ENCODE measurements around the gene IGFBP6.

IGFBP6 gene

DNA sequence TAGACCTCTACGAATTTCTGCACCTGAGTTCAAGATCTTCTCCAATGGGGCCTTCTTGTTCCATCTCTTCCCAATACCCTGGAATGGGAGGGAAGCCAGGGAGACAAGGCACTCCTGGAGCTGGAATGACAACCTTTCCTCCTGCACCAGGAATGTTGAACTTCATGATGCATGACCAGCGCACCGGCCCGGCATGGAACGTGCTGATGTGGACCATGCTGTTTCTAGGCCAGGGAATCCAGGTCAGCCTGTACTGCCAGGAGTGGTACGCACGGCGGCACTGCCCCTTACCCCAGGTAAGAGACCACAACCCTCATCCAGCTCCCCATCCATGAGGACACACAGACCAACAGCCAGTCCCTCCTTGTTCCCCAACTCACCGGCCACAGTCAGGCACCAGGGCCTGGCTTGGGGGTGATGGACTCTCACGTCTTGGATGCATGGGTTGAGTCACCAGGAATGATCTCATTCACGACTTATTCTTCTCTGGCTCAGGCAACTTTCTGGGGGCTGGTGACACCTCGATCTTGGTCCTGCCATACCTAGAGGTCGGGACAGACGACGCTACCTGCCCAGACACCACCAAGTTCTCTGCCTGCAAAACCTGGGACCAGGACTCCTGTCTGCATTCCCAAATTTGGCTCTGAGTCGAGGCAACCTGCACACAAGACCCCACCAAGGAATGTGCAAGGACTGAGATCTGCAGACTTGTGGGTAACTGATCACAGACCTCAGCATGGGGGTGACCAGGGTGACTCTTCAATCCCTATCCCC is 26.3 kb downstream of the IGFBP6 start:
- Histone ChIP-seq H3K36me3 (no peaks in the 10 kb centered on the region), H3K27ac (no peak overlapping the region), H3K4me1 (no peaks in the 10 kb centered on the region), H3K9me3 (no peaks in the 10 kb centered on the region), H3K4me3 (no peak overlapping the region), H3K27me3 (no peaks in the 10 kb centered on the region)
- intact Hi-C loops (cut with DNase I; ENCODE audit: low total_unique reads): no loop called here
- TF ChIP-seq, protein P1, sequence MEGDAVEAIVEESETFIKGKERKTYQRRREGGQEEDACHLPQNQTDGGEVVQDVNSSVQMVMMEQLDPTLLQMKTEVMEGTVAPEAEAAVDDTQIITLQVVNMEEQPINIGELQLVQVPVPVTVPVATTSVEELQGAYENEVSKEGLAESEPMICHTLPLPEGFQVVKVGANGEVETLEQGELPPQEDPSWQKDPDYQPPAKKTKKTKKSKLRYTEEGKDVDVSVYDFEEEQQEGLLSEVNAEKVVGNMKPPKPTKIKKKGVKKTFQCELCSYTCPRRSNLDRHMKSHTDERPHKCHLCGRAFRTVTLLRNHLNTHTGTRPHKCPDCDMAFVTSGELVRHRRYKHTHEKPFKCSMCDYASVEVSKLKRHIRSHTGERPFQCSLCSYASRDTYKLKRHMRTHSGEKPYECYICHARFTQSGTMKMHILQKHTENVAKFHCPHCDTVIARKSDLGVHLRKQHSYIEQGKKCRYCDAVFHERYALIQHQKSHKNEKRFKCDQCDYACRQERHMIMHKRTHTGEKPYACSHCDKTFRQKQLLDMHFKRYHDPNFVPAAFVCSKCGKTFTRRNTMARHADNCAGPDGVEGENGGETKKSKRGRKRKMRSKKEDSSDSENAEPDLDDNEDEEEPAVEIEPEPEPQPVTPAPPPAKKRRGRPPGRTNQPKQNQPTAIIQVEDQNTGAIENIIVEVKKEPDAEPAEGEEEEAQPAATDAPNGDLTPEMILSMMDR (IDR thresholded peaks at IDR 0.05): no peak
- DNase-seq: no peak

DNA sequence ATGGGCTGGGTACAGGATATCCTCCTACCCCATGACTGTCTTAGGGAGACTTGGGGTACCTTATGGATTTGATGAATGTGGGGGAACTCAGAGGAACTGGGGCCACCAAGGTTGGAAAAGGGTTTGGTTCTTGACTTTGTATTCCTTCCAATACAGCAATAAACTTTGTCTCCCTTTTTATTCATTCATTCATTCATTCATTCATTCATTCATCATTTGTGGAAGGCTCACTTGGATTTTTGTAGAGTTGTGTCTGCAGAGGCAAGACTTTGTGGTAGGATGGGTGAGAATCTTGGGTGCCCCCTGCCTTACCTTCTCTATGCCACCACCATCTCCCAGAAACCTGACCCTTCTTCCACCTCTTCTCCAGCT is 26.9 kb downstream of the IGFBP6 start:
- TF ChIP-seq, protein P1 (IDR thresholded peaks at IDR 0.05): no peak

DNA sequence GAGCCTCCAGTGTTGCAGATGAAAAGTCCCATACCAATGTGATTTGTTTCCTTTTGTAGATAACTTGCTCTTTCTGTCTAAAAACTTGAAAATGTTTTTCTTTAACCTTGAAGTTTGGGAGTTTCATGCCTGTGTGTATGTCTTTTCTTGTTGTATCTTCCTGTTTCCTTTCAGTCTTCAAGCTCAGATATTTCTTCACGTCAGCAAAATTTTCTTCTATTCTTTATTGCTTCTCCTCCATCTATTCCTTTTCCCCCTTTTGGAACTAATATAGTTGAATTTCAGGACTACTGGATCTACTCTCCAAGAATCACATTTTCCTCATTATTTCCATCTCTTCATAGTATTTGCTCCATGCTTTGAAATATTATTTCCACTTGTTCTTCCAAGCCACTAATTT is 29.7 kb downstream of the IGFBP6 start:
- no peak for DNase-seq
- intact Hi-C loops (cut with DNase I; ENCODE audit: low total_unique reads): no loop called here
- Histone ChIP-seq H3K36me3 (no peaks in the 10 kb centered on the region), H3K9me3 (no peaks in the 10 kb centered on the region), H3K27ac (no peak overlapping the region), H3K27me3 (no peaks in the 10 kb centered on the region), H3K4me1 (peaks cover 0 to 5% (median 0%) of the 10 kb centered on the region in 4 donors), H3K4me3 (no peak overlapping the region)
- TF ChIP-seq, protein P1 (IDR thresholded peaks at IDR 0.05): no peak

More for the DNA sequence above, 26.9 kb downstream of the IGFBP6 start:
- Histone ChIP-seq H3K4me1 (no peaks in the 10 kb centered on the region), H3K36me3 (no peaks in the 10 kb centered on the region), H3K9me3 (no peaks in the 10 kb centered on the region), H3K27ac (no peak overlapping the region), H3K27me3 (no peaks in the 10 kb centered on the region), H3K4me3 (no peak overlapping the region)
- no peak for DNase-seq
- intact Hi-C loops (cut with DNase I; ENCODE audit: low total_unique reads): no loop called here

DNA sequence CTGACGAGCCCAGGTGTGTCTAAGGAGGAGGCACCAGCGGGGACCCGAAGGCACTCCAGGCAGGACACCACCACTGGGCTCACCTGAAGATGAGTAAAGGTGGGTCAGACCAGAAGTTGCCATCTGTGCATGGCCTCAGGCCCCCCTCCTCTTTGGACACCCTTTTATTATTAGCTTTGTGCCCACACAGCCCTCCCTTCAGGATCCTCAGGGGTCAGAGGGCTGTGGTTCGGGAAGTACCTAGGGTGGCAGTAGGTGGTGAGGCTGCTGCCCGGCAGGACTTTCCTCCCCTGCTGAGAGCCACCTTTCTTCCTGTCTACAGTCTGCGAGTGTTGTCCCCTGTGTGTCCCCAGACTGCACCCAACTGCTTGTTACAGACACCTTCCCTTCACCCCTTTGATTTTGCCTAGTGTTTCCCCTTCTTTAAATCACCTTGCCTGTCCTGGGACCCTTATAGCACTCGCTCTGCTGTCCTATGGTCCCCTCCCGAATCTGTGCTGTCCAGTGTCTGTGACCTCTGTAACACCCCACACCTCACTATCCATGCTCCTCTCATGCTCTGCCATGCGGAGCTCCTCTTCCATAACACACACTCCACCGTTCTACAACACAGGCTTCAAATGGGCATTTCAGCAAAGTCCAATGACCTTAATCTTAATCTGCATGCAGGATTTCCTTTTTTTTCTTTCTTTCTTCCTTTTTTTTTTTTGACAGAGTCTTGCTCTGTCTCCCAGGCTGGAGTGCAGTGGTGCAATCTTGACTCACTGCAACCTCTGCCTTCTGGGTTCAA is 31.5 kb downstream of the IGFBP6 start:
- Histone ChIP-seq H3K36me3 (no peaks in the 10 kb centered on the region), H3K27ac (no peak overlapping the region), H3K9me3 (no peaks in the 10 kb centered on the region), H3K27me3 (no peaks in the 10 kb centered on the region), H3K4me1 (peaks cover 0 to 5% (median 0%) of the 10 kb centered on the region in 4 donors), H3K4me3 (no peak overlapping the region)
- TF ChIP-seq, protein P1 (IDR thresholded peaks at IDR 0.05): no peak
- no peak for DNase-seq
- intact Hi-C loops (cut with DNase I; ENCODE audit: low total_unique reads): no loop called here

DNA sequence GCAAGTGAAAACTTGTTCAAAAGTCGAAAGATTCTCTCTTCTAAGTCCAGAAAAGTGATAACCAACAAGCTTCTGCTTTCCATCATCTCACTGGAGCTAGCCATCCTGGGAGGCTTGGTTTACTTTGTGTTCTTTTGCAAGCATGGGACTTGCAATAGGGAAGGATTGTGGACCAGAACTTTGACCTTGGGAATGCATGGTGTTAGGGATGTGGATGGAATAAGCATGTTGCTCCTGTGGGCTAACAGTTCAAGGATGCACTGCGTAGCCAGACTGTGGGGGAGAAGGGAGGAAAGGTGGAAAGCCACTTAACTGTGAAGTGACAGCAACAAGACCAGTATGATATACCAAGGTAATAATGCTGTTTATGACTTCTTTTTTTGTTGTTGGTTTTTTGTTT is 34.4 kb downstream of the IGFBP6 start:
- DNase-seq: no peak
- H3K9me3 ChIP-seq: peaks cover 0 to 6% (median 0%) of the 10 kb centered on the region in 3 donors
- intact Hi-C loops (cut with DNase I; ENCODE audit: low total_unique reads): no loop called here
- H3K27ac ChIP-seq: no peak overlapping the region
- TF ChIP-seq, protein P1 (IDR thresholded peaks at IDR 0.05): no peak
- H3K27me3 ChIP-seq: no peaks in the 10 kb centered on the region
- no peak overlapping the region for H3K4me3 ChIP-seq
- peaks cover 0 to 5% (median 0%) of the 10 kb centered on the region in 4 donors for H3K4me1 ChIP-seq
- H3K36me3 ChIP-seq: no peaks in the 10 kb centered on the region
